SK-N-MC (cell line): Measurements from ENCODE around the gene MCOLN2.

ENCODE experiments used
- EZH2 ChIP-seq: fragments of 200-600 bp; sonication (generic); IDR thresholded peaks from one replicate; pipeline ENCODE4 v1.6.1; 2017; ENCODE audit warnings: antibody characterized with exemption
- FOXP2 ChIP-seq: optimal IDR thresholded peaks from 2 replicates; pipeline ENCODE3; 2011; ENCODE audit warnings: mild to moderate bottlenecking, moderate library complexity; ENCODE audit not compliant: insufficient read depth; ENCODE audit errors: extremely low read length, control extremely low read depth
- POLR2AphosphoS5 ChIP-seq: IDR thresholded peaks from 2 replicates; pipeline ENCODE4 v1.6.1; 2012; ENCODE audit warnings: mild to moderate bottlenecking, low read depth, low read length, borderline replicate concordance

- no peak for TF ChIP-seq EZH2
- TF ChIP-seq POLR2AphosphoS5, result no peak
- TF ChIP-seq FOXP2, result no peak
Measured at GRCh38 chr1:84929581-84929980, 67.3 kb downstream of the MCOLN2 start.
